Stomach (tissue), 4 donors: ENCODE data around the gene MFGE8.

ENCODE experiments used
- POLR2A ChIP-seq, 4 donors: fragments of 450-650 bp; IDR thresholded peaks; one replicate each; pipeline ENCODE4 v1.6.1; 2016; ENCODE audit warnings: antibody characterized with exemption in 4 of 4, control low read depth in 2 of 4, mild to moderate bottlenecking in 1 of 4, moderate library complexity in 1 of 4
- TF ChIP-seq, protein P1 (sequence below), 7 experiments: fragments of 450-650 bp in 4 of 7; fragments of 200-600 bp in 3 of 7; sonication (generic) in 3 of 7; IDR thresholded peaks; one replicate each; pipeline ENCODE4 v1.5.1; 2016 to 2019; ENCODE audit warnings: antibody characterized with exemption in 7 of 7, control low read depth in 2 of 7, mild to moderate bottlenecking in 1 of 7

DNA sequence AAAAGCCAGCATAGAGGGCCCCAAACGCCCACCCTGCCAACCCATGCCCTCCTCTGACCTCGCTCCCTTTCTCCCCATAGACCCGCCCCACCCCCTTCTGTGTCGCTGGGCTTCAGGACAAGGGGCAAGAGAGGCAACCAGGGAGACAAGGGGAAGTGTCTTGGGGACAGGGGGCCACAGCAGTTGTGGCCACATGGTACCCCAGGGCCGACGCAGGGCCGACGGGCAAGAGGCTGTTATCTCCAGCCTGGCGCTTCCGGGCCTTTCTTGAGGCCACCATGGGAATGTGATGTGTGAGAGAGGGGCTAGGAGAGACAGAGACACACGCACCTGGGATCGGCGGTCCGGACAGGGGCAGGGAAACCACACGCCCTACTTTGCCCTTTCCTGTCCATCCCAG lies 14.4 kb downstream of the MFGE8 start:
- TF ChIP-seq, protein P1, sequence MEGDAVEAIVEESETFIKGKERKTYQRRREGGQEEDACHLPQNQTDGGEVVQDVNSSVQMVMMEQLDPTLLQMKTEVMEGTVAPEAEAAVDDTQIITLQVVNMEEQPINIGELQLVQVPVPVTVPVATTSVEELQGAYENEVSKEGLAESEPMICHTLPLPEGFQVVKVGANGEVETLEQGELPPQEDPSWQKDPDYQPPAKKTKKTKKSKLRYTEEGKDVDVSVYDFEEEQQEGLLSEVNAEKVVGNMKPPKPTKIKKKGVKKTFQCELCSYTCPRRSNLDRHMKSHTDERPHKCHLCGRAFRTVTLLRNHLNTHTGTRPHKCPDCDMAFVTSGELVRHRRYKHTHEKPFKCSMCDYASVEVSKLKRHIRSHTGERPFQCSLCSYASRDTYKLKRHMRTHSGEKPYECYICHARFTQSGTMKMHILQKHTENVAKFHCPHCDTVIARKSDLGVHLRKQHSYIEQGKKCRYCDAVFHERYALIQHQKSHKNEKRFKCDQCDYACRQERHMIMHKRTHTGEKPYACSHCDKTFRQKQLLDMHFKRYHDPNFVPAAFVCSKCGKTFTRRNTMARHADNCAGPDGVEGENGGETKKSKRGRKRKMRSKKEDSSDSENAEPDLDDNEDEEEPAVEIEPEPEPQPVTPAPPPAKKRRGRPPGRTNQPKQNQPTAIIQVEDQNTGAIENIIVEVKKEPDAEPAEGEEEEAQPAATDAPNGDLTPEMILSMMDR (IDR thresholded peaks at IDR 0.05), result no peak
- TF ChIP-seq POLR2A (IDR thresholded peaks at IDR 0.05), result no peak
